ENCODE data around the gene NDUFAF8. TPM values are rescaled to one million over a fixed set of nuclear protein-coding genes. Genes with fewer than 3 reads are reported as not detected.
"Not testable (repeated sequence)": the region's sequence is repeated elsewhere in the genome, so short reads cannot be mapped to it uniquely, and the experiment has no call there.

NDUFAF8 gene
- total RNA-seq, 1 donor from 2014 or later, result 23.0 TPM

GRCh38 chr17:81222906-81223761, 16.0 kb upstream of the NDUFAF8 start, which contains the start of gene CEP131:
TSS of gene CEP131 (minus strand) at chr17:81222965. CDS start at chr17:81220056, 2,909 bp downstream.
- DNase-seq (ENCODE audit: low read depth in 2 of 2), result peak; percentile 94 to 99

GRCh38 chr17:81223762-81224130, 15.4 kb upstream of the NDUFAF8 start:
- no peak for DNase-seq (ENCODE audit: low read depth in 2 of 2)

GRCh38 chr17:81227630-81228029, 11.5 kb upstream of the NDUFAF8 start:
- DNase-seq (ENCODE audit: low read depth in 2 of 2), result not testable (repeated sequence)

GRCh38 chr17:81228420-81228819, 10.7 kb upstream of the NDUFAF8 start:
- DNase-seq (ENCODE audit: low read depth in 2 of 2), result no peak

GRCh38 chr17:81228834-81229665, 10.1 kb upstream of the NDUFAF8 start:
- no peak for DNase-seq (ENCODE audit: low read depth in 2 of 2)

- DNase-seq (ENCODE audit: low read depth in 2 of 2), result no peak
Observed at GRCh38 chr17:81229666-81229920, 9.5 kb upstream of the NDUFAF8 start.

GRCh38 chr17:81230043-81230820, 8.9 kb upstream of the NDUFAF8 start:
- no peak for DNase-seq (ENCODE audit: low read depth in 2 of 2)

- no peak for DNase-seq (ENCODE audit: low read depth in 2 of 2)
Observed at GRCh38 chr17:81231121-81231645, 7.9 kb upstream of the NDUFAF8 start.

- DNase-seq (ENCODE audit: low read depth in 2 of 2), result no peak
Observed at GRCh38 chr17:81231766-81232581, 7.1 kb upstream of the NDUFAF8 start.

- no peak for DNase-seq (ENCODE audit: low read depth in 2 of 2)
Observed at GRCh38 chr17:81232616-81233241, 6.4 kb upstream of the NDUFAF8 start.

GRCh38 chr17:81233316-81233715, 5.8 kb upstream of the NDUFAF8 start:
- DNase-seq (ENCODE audit: low read depth in 2 of 2), result no peak

GRCh38 chr17:81233811-81234505, 5.2 kb upstream of the NDUFAF8 start:
- DNase-seq (ENCODE audit: low read depth in 2 of 2), result no peak

- no peak for DNase-seq (ENCODE audit: low read depth in 2 of 2)
Observed at GRCh38 chr17:81234506-81234855, 4.6 kb upstream of the NDUFAF8 start.

- DNase-seq (ENCODE audit: low read depth in 2 of 2), result no peak
Observed at GRCh38 chr17:81234940-81235821, 3.9 kb upstream of the NDUFAF8 start.

- DNase-seq (ENCODE audit: low read depth in 2 of 2), result no peak
Observed at GRCh38 chr17:81235822-81236740, 3.0 kb upstream of the NDUFAF8 start.

GRCh38 chr17:81236784-81237183, 2.3 kb upstream of the NDUFAF8 start:
- DNase-seq (ENCODE audit: low read depth in 2 of 2), result no peak

- no peak for DNase-seq (ENCODE audit: low read depth in 2 of 2)
Observed at GRCh38 chr17:81237591-81238489, 1.3 kb upstream of the NDUFAF8 start.
